Esophagus squamous epithelium (tissue), 4 donors: Measurements from ENCODE around the gene DENND11.

Experiments
- CTCF ChIP-seq, 6 experiments: fragments of 450-650 bp in 4 of 6; fragments of 200-600 bp in 2 of 6; sonication (generic) in 2 of 6; IDR thresholded peaks; one replicate each; pipeline ENCODE4 v1.5.1; 2016 to 2019; ENCODE audit warnings: antibody characterized with exemption in 6 of 6, mild to moderate bottlenecking in 4 of 6, moderate library complexity in 4 of 6
- POLR2A ChIP-seq, 4 donors: fragments of 450-650 bp; IDR thresholded peaks; one replicate each; pipeline ENCODE4 v1.6.1; 2017; ENCODE audit warnings: antibody characterized with exemption in 4 of 4, mild to moderate bottlenecking in 4 of 4, moderate library complexity in 3 of 4

GRCh38 chr7:141710301-141710700 lies 8.3 kb upstream of the DENND11 start:
- TF ChIP-seq POLR2A (IDR thresholded peaks at IDR 0.05) (no peak), CTCF (IDR thresholded peaks at IDR 0.05) (no peak)
